ENCODE data around the gene GOLT1A.

Gene GOLT1A

DNA sequence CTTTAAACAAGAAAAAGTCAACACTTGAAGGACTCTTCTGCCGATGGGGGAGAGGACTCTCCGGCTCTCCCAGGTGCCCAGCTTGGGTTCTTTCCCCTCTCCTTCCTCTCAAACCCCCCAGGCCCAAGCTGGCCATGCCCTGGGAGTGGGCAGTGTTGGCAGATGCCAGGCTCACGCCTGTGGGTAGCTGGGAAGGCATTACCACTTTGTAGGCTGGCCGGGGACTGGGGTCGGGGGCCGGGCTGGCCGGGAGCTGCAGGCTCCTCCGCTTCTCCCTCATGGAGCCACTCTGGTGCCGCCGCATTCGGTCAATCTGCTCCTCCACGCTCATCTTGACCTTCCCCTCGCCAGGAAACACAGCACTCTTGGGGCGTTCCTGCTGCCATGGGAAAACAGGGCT lies 16.4 kb upstream of the GOLT1A start:
- H3K4me3 ChIP-seq (ENCODE audit: low read depth, low read length) = no peak overlapping the region
- TF ChIP-seq, protein P1, sequence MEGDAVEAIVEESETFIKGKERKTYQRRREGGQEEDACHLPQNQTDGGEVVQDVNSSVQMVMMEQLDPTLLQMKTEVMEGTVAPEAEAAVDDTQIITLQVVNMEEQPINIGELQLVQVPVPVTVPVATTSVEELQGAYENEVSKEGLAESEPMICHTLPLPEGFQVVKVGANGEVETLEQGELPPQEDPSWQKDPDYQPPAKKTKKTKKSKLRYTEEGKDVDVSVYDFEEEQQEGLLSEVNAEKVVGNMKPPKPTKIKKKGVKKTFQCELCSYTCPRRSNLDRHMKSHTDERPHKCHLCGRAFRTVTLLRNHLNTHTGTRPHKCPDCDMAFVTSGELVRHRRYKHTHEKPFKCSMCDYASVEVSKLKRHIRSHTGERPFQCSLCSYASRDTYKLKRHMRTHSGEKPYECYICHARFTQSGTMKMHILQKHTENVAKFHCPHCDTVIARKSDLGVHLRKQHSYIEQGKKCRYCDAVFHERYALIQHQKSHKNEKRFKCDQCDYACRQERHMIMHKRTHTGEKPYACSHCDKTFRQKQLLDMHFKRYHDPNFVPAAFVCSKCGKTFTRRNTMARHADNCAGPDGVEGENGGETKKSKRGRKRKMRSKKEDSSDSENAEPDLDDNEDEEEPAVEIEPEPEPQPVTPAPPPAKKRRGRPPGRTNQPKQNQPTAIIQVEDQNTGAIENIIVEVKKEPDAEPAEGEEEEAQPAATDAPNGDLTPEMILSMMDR (IDR thresholded peaks at IDR 0.05; ENCODE audit: control insufficient read depth, extremely low read depth, insufficient read depth) = no peak
- DNase-seq (ENCODE audit: low read depth) = no peak

- no peak overlapping the region for H3K4me3 ChIP-seq (ENCODE audit: low read depth, low read length)
- no peak for DNase-seq (ENCODE audit: low read depth)
- TF ChIP-seq, protein P1 (IDR thresholded peaks at IDR 0.05; ENCODE audit: control insufficient read depth, extremely low read depth, insufficient read depth) = no peak
Observed at GRCh38 chr1:204228896-204229295, 15.1 kb upstream of the GOLT1A start.

GRCh38 chr1:204227996-204228785 lies 14.4 kb upstream of the GOLT1A start:
- no peak overlapping the region for H3K4me3 ChIP-seq (ENCODE audit: low read depth, low read length)
- TF ChIP-seq, protein P1 (IDR thresholded peaks at IDR 0.05; ENCODE audit: control insufficient read depth, extremely low read depth, insufficient read depth) = no peak
- DNase-seq (ENCODE audit: low read depth) = no peak

GRCh38 chr1:204227351-204227750 lies 13.6 kb upstream of the GOLT1A start:
- no peak for DNase-seq (ENCODE audit: low read depth)
- H3K4me3 ChIP-seq (ENCODE audit: low read depth, low read length) = no peak overlapping the region
- TF ChIP-seq, protein P1 (IDR thresholded peaks at IDR 0.05; ENCODE audit: control insufficient read depth, extremely low read depth, insufficient read depth) = no peak

GRCh38 chr1:204225841-204226735 lies 12.3 kb upstream of the GOLT1A start:
- DNase-seq (ENCODE audit: low read depth) = peak; percentile 18
- no peak overlapping the region for H3K4me3 ChIP-seq (ENCODE audit: low read depth, low read length)
- TF ChIP-seq, protein P1 (IDR thresholded peaks at IDR 0.05; ENCODE audit: control insufficient read depth, extremely low read depth, insufficient read depth) = no peak

- DNase-seq (ENCODE audit: low read depth) = no peak
Observed at GRCh38 chr1:204224655-204225054, 10.9 kb upstream of the GOLT1A start.

More at GRCh38 chr1:204224655-204225054, 10.9 kb upstream of the GOLT1A start:
- H3K4me3 ChIP-seq (ENCODE audit: low read depth, low read length) = no peak overlapping the region
- TF ChIP-seq, protein P1 (IDR thresholded peaks at IDR 0.05; ENCODE audit: control insufficient read depth, extremely low read depth, insufficient read depth) = no peak

Data from LNCaP clone FGC (cell line).